SK-N-MC (cell line): Measurements from ENCODE around the gene ETFB.

Experiments used
- EZH2 ChIP-seq: fragments of 200-600 bp; sonication (generic); IDR thresholded peaks from one replicate; pipeline ENCODE4 v1.6.1; 2017; ENCODE audit warnings: antibody characterized with exemption
- POLR2AphosphoS5 ChIP-seq: IDR thresholded peaks from 2 replicates; pipeline ENCODE4 v1.6.1; 2012; ENCODE audit warnings: mild to moderate bottlenecking, low read depth, low read length, borderline replicate concordance

DNA sequence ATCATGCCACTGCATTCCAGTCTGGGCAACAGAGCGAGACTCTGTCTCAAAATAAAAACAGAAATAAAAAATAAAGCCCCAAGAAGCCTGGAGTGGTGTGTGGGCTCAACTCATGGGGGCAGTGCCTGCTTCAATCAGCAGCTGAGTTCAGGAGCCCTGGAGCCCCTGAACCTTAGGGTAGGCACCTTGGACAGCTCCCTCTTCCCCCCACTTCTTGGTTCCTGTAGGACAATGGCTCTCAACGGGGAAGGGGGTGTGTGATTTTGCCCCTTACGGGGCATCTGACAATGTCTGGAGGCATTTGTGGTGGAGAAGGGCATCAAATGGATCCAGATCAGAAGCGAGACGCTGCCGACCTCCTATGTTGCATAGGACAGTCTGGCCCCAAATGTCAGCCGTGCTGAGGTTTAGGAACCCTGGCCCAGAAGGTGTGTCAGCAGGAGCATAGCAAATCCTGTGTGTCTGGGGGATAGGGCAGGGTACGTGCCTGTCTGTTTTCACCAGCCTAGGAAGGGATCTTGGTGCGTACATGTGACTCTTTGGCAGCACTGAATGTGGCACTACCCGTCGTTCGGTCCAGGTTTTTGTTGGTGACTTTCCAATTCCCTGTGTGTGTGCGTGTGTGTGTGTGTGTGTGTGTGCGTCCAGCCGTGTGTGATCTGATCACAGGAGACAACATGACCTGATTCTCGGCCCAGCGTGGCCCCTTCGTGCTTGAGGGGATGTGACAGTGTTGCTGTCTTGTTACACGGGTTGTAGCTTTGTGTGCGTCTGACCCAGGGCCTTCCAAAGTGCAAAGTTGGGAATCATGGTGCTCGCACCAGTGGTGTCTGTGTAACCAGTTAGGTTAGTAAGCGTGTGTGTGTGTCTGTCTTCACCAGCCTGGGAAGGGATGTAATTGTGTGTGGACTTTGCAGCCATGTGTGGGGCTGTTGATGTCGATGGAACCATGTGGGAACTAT is 47.2 kb downstream of the ETFB start:
- TF ChIP-seq EZH2, result no peak
- no peak for TF ChIP-seq POLR2AphosphoS5
